ENCODE measurements around the gene OAF. TPM values are rescaled to one million over a fixed set of nuclear protein-coding genes. Genes with fewer than 3 reads are reported as not detected.

The OAF gene
- total RNA-seq, 1 donor from 2014 or later: 20.9 TPM

- no peak for DNase-seq (ENCODE audit: low read depth)
- peaks cover 26% of the 10 kb centered on the region for H3K27me3 Mint-ChIP-seq (ENCODE audit: low read depth, unreplicated experiment)
Observed at GRCh38 chr11:120208001-120208441, 2.8 kb upstream of the OAF start.

GRCh38 chr11:120208777-120209176, 2.1 kb upstream of the OAF start:
- peaks cover 25% of the 10 kb centered on the region for H3K4me1 Mint-ChIP-seq (ENCODE audit: low read depth, unreplicated experiment)
- peak overlapping the region; percentile 65 for H2AFZ ChIP-seq (ENCODE audit: low read depth, low read length)
- peaks cover 30% of the 10 kb centered on the region for H3K27me3 Mint-ChIP-seq (ENCODE audit: low read depth, unreplicated experiment)
- H4K20me1 ChIP-seq (ENCODE audit: insufficient read depth, low read length): peaks cover 22% of the 10 kb centered on the region
- H3K27ac ChIP-seq (ENCODE audit: low read depth, low read length): peak overlapping the region; percentile 7
- no peaks in the 10 kb centered on the region for H3K9me3 Mint-ChIP-seq (ENCODE audit: unreplicated experiment)
- no peaks in the 10 kb centered on the region for H3K36me3 ChIP-seq (ENCODE audit: insufficient read depth, low read length)
- peak; percentile 60 for DNase-seq (ENCODE audit: low read depth)
- H3K4me2 ChIP-seq (ENCODE audit: low read length): peak overlapping the region; percentile 53
- H3K9me3 ChIP-seq (ENCODE audit: insufficient read depth, low read depth, low read length): no peaks in the 10 kb centered on the region
- TF ChIP-seq EZH2 (IDR thresholded peaks at IDR 0.05; ENCODE audit: insufficient read depth, low read length) (no peak), CTCF (IDR thresholded peaks at IDR 0.05; ENCODE audit: insufficient read depth, low read depth, low read length) (no peak)
- peaks cover 38% of the 10 kb centered on the region for H3K4me1 ChIP-seq (ENCODE audit: insufficient read depth, low read length)
- H3K27me3 ChIP-seq (ENCODE audit: insufficient read depth, low read length): no peaks in the 10 kb centered on the region
- H3K79me2 ChIP-seq (ENCODE audit: insufficient read depth, low read length): peaks cover 25% of the 10 kb centered on the region
- H3K27ac Mint-ChIP-seq (ENCODE audit: unreplicated experiment): no peak overlapping the region
- no peak overlapping the region for H3K4me3 ChIP-seq (ENCODE audit: insufficient read depth, low read depth, low read length)
- no peak overlapping the region for H3K9ac ChIP-seq (ENCODE audit: low read length)
- no peaks in the 10 kb centered on the region for H3K36me3 Mint-ChIP-seq (ENCODE audit: low read depth, unreplicated experiment)
- FAIRE-seq: no peak
- H3K4me3 Mint-ChIP-seq (ENCODE audit: unreplicated experiment): no peak overlapping the region

More at GRCh38 chr11:120208001-120208441, 2.8 kb upstream of the OAF start:
- TF ChIP-seq EZH2 (IDR thresholded peaks at IDR 0.05; ENCODE audit: insufficient read depth, low read length) (no peak), CTCF (IDR thresholded peaks at IDR 0.05; ENCODE audit: insufficient read depth, low read depth, low read length) (no peak)
- no peaks in the 10 kb centered on the region for H3K9me3 Mint-ChIP-seq (ENCODE audit: unreplicated experiment)
- Histone ChIP-seq H4K20me1 (ENCODE audit: insufficient read depth, low read length) (peaks cover 14% of the 10 kb centered on the region), H3K79me2 (ENCODE audit: insufficient read depth, low read length) (peaks cover 18% of the 10 kb centered on the region), H3K4me3 (ENCODE audit: insufficient read depth, low read depth, low read length) (no peak overlapping the region), H3K9ac (ENCODE audit: low read length) (no peak overlapping the region), H2AFZ (ENCODE audit: low read depth, low read length) (no peak overlapping the region), H3K27me3 (ENCODE audit: insufficient read depth, low read length) (no peaks in the 10 kb centered on the region), H3K4me2 (ENCODE audit: low read length) (peak overlapping the region; percentile 53), H3K4me1 (ENCODE audit: insufficient read depth, low read length) (peaks cover 37% of the 10 kb centered on the region), H3K36me3 (ENCODE audit: insufficient read depth, low read length) (no peaks in the 10 kb centered on the region), H3K9me3 (ENCODE audit: insufficient read depth, low read depth, low read length) (no peaks in the 10 kb centered on the region), H3K27ac (ENCODE audit: low read depth, low read length) (no peak overlapping the region)
- no peaks in the 10 kb centered on the region for H3K36me3 Mint-ChIP-seq (ENCODE audit: low read depth, unreplicated experiment)
- no peak for FAIRE-seq
- H3K4me1 Mint-ChIP-seq (ENCODE audit: low read depth, unreplicated experiment): peaks cover 20% of the 10 kb centered on the region
- no peak overlapping the region for H3K4me3 Mint-ChIP-seq (ENCODE audit: unreplicated experiment)
- peak overlapping the region; percentile 10 for H3K27ac Mint-ChIP-seq (ENCODE audit: unreplicated experiment)

All from astrocyte (in vitro differentiated cells and primary cell).